ENCODE results near the gene GUSB. TPM values are rescaled to one million over a fixed set of nuclear protein-coding genes. Genes with fewer than 3 reads are reported as not detected.

Gene GUSB
- polyA plus RNA-seq, 1 of the 3 experiments (the other 2 are of a cell fraction), result 96.9 TPM

GRCh38 chr7:65953890-65954450, 28.0 kb downstream of the GUSB start:
- Histone ChIP-seq H3K27me3 (ENCODE audit: insufficient read depth) (no peaks in the 10 kb centered on the region), H3F3A (replicated peaks; ENCODE audit: insufficient read depth) (no peaks in the 10 kb centered on the region), H2AFZ (ENCODE audit: low read depth) (no peak overlapping the region), H3K36me3 (replicated peaks in 1 of 2; ENCODE audit: control insufficient read depth in 1 of 2, insufficient read depth in 2 of 2, low read length in 1 of 2) (peaks cover 29 to 37% of the 10 kb centered on the region in 2 experiments), H3K27ac (ENCODE audit: low read depth in 2 of 2, low read length in 1 of 2) (no peak overlapping the region), H3K9ac (no peak overlapping the region), H3K9me3 (no peaks in the 10 kb centered on the region), H3K4me1 (ENCODE audit: control insufficient read depth in 1 of 2, insufficient read depth in 2 of 2, low read depth in 1 of 2, low read length in 1 of 2) (no peaks in the 10 kb centered on the region), H3K9me2 (no peaks in the 10 kb centered on the region), H3K79me2 (ENCODE audit: insufficient read depth) (0 out of 2 replicates have a peak, but pooled peaks cover 3% of the 10 kb centered on the region), H4K20me1 (ENCODE audit: insufficient read depth) (no peaks in the 10 kb centered on the region), H3K4me2 (no peak overlapping the region), H3K4me3 (ENCODE audit: low read depth in 2 of 2, low read length in 1 of 2) (no peak overlapping the region)
- WGBS (ENCODE audit: low lambda C conversion rate), result 97% methylated on average over 15 of the region's 15 CpGs
- ChIA-PET CTCF (interaction anchor here (1.4 kb wide), 1 partner anchor 22 kb away, joined by 4 read pairs; no protein-coding TSS in a partner anchor), POLR2A (no interaction called here)
- DNase-seq, result no peak
- no peak for TF ChIP-seq SIN3A (IDR thresholded peaks at IDR 0.05; ENCODE audit: borderline replicate concordance, low read depth, low read length)
- TF ChIP-seq YY1 (IDR thresholded peaks at IDR 0.05; ENCODE audit: low read depth), result no peak
- TF ChIP-seq IRF3 (IDR thresholded peaks at IDR 0.05; ENCODE audit: low read depth, low read length), result no peak
- TF ChIP-seq TEAD4 (IDR thresholded peaks at IDR 0.05; ENCODE audit: borderline replicate concordance, insufficient read depth), result no peak
- no peak for TF ChIP-seq FOXJ3 (CRISPR knock-in tag; IDR thresholded peaks at IDR 0.05)
- no peak for TF ChIP-seq ELF1 (IDR thresholded peaks at IDR 0.05)
- TF ChIP-seq FOSL2 (IDR thresholded peaks at IDR 0.05; ENCODE audit: borderline replicate concordance, low read depth), result no peak
- TF ChIP-seq GABPA (IDR thresholded peaks at IDR 0.05; ENCODE audit: low read depth), result no peak
- TF ChIP-seq USF1 (IDR thresholded peaks at IDR 0.05; ENCODE audit: borderline replicate concordance, low read depth), result no peak
- no peak for TF ChIP-seq FOXM1 (IDR thresholded peaks at IDR 0.05; ENCODE audit: low read depth)
- TF ChIP-seq RFX5 (IDR thresholded peaks at IDR 0.05; ENCODE audit: low read length), result no peak
- TF ChIP-seq CTCF (IDR thresholded peaks at IDR 0.05), result no peak
- no peak for TF ChIP-seq JUND (IDR thresholded peaks at IDR 0.05)
- no peak for TF ChIP-seq REST (IDR thresholded peaks at IDR 0.05; ENCODE audit: low read depth, low read length)
- no peak for TF ChIP-seq POLR2AphosphoS5 (IDR thresholded peaks at IDR 0.05; ENCODE audit: low read depth, low read length)
- no peak for TF ChIP-seq MXI1 (IDR thresholded peaks at IDR 0.05; ENCODE audit: low read depth, low read length)
- no peak for TF ChIP-seq ZBTB33 (IDR thresholded peaks at IDR 0.05; ENCODE audit: borderline replicate concordance, low read depth)
- TF ChIP-seq PBX3 (IDR thresholded peaks at IDR 0.05), result no peak
- no peak for TF ChIP-seq SMC3 (IDR thresholded peaks at IDR 0.05; ENCODE audit: low read depth, low read length)
- TF ChIP-seq EZH2phosphoT487 (IDR thresholded peaks at IDR 0.05; ENCODE audit: borderline replicate concordance, low read depth), result no peak
